GM12892 (cell line): ENCODE results near the gene CCDC57.

ENCODE experiments used
- DNase-seq: peaks from one replicate; pipeline ENCODE4 v3.0.0; 2011; ENCODE audit not compliant: insufficient read length
- FAIRE-seq: peaks from 2 replicates; lab custom pipeline; 2011; peaks lifted over from hg19 to GRCh38; lab: Jason Lieb, UNC
- POLR2A ChIP-seq: IDR thresholded peaks from 2 replicates; pipeline ENCODE4 v1.6.1; 2011; ENCODE audit warnings: low read depth, low read length, control low read depth
- POLR2AphosphoS5 ChIP-seq: IDR thresholded peaks from 2 replicates; pipeline ENCODE4 v1.6.1; 2011; ENCODE audit warnings: low read depth, low read length, control low read depth
- TAF1 ChIP-seq: IDR thresholded peaks from 2 replicates; pipeline ENCODE4 v1.6.1; 2011; ENCODE audit warnings: low read depth, mild to moderate bottlenecking, control low read depth, low read length, borderline replicate concordance

Gene CCDC57

DNA sequence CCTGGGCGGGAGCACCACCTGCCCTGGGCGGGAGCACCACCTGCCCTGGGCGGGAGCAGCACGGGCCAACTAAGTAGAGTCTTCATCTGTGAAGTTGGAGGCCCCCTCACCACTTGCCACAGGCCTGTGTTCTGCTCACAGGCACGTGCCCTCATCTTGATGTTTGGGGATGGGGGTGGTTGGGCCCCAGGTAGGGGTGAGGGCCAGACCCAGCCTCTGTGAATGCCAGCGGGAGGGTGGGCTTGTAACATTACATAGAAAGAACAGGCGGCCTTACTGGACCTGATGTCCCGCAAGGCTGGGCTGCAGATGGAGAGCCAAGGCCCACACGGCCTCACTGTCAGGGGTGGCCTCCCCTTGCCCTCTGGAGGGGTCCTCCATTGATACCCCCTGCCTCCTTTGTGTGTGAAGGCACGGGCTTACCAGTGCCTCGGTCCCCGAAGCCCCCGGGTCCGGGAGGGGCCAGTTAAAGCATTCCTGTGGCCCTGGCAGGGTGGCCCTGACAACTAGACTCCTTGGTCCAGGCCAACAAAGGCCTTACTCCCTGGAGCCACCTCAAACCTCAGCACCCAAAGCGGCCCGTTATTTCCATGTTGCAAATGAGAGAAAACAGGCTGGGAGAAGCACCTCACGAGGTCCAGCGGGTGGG, 15.1 kb upstream of the CCDC57 start:
- DNase-seq (no peak), FAIRE-seq (no peak)
- TF ChIP-seq POLR2AphosphoS5 (no peak), TAF1 (no peak), POLR2A (no peak)

DNA sequence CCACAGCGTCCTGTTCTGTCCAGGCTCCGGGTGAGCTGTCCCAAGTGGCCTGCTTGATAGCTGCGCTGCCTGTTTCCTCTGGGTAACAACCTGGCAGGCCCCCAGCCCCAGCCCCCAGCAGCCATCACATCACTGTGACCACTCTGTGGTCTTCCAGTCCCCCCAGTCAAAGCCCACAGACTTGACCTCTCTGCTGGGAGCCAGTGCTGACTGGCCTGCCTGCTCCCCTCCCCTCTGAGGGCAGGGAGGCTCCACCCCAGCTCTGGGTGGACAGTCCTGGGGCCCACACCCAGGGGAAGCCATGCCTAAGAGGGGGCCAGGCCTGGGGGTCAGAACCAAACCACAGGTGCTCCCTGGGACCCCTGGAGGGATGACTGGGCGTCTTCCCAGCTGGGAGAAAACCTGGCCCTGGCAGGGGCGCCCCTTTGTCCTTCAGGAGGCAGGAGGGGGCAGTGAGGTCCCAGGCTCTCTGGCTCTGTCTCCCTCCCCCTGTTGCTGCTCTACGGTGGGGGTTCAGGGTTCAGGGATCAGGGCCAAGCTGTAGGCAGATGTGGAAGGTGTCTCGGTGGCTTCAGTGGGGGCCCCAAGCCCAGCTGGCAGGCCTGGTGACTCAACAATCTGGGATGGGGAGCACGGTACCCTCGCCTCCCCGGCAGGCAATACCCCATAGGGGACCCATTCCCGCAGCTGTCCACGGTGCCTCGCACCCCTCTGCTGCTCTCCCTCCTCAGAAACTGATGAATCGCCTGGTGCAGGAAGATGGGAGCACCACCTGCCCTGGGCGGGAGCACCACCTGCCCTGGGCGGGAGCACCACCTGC, 14.4 kb upstream of the CCDC57 start:
- TF ChIP-seq TAF1 (no peak), POLR2AphosphoS5 (no peak), POLR2A (no peak)
- no peak for FAIRE-seq
- DNase-seq = no peak

DNA sequence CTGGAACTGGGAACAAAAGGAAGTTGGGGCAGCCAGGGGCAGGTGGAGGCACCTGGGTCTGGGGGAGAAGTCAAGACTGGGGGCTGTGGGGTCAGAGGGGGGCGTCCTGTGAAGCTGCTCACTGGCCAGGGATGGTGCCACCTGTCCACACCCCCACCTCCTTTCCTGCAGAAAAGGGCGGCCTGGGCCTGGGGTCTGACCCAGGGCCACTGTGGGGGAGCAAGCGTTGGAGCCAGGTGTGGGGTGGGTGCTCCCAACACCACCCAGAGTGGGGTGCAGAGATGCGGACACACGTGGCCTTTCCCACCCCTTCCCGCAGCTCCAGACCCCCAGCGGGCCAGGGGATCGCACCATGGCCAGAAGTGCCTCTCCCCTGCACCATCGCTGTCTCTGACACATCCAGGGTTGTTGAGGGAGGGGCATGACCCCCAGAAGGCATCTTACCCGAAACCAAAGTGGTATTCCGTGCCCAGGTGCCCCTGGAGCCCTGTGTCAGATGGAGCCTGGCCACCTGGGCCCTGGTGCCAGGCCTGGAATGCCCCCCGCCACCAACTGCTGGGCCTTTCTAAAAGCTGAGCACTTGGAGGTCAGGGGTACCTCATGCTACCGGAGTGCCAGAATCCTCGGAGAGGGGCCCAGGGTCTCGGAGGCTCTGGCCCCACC, 13.6 kb upstream of the CCDC57 start:
- DNase-seq = no peak
- TF ChIP-seq POLR2A = no peak
- no peak for TF ChIP-seq TAF1
- no peak for TF ChIP-seq POLR2AphosphoS5
- FAIRE-seq = no peak

DNA sequence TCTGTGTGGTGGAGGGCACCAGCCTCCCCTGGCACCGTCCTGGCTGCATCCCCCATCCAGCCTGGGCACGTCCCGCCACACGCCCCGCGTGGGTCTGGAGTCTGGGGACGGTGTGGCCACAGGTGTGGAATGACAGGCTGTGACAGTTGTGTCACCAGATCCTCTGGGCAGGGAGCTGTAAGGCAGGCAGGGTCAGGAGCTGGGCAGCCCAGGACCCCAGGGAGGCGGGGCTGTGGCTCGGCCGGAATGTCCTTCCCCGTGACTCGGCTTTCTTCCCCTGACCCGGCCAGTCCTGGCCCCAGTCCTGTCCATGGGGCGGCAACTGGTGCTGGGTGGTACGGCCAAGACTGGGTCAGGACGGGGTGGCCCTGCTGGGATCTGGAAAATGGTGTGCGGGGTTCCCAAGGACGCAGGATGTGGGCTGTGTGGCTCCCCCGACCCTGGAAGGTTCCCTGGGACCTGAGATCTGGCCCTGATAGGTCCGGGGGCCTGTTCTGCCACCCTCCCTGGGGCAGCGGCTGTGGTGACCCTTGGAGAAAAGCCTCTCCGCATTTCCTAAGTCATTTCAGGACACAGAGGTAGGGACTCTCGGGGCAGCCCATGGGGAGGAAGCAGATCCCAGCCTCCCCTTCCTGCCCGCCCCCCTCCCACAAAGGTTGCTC, 12.9 kb upstream of the CCDC57 start:
- no peak for FAIRE-seq
- TF ChIP-seq POLR2A (no peak), POLR2AphosphoS5 (no peak), TAF1 (no peak)
- DNase-seq = no peak

- no peak for DNase-seq
- no peak for TF ChIP-seq POLR2A
- no peak for TF ChIP-seq POLR2AphosphoS5
- no peak for FAIRE-seq
Measured at GRCh38 chr17:82224666-82225065, 12.0 kb upstream of the CCDC57 start.

GRCh38 chr17:82223517-82223916, 10.9 kb upstream of the CCDC57 start:
- no peak for FAIRE-seq
- no peak for DNase-seq
- no peak for TF ChIP-seq POLR2AphosphoS5
- no peak for TF ChIP-seq POLR2A
- no peak for TF ChIP-seq TAF1

- TF ChIP-seq TAF1 = no peak
- FAIRE-seq (no peak), DNase-seq (no peak)
Measured at GRCh38 chr17:82222816-82223215, 10.2 kb upstream of the CCDC57 start.

DNA sequence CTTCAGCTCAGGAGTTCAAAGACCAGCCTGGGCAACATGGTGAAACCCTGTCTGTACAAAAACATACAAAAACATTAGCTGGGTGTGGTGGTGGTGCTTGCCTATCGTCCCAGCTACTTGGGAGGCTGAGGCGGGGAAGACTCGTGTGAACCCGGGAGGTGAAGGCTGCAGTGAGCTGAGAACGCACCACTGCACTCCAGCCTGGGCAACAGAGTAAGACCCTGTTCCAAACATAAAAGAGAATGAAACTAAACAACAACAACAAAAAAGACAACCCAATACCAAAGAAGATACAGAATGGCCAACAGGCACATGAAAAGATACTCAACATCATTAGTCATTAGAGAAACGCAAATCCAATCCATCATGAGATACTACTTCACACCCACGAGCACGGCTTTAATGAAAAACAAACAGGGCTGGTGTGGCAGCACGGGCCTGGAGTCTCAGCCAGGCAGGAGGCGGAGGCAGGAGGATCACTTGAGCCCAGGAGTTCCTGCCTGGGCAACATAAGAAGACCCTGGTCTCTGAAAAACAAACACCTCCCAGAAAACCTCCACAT, 8.8 kb upstream of the CCDC57 start:
- FAIRE-seq = no peak
- DNase-seq = no peak
- TF ChIP-seq POLR2A = no peak
- TF ChIP-seq POLR2AphosphoS5 = no peak

- TF ChIP-seq POLR2A = no peak
- no peak for TF ChIP-seq TAF1
- no peak for TF ChIP-seq POLR2AphosphoS5
- FAIRE-seq (no peak), DNase-seq (no peak)
Measured at GRCh38 chr17:82219753-82220709, 7.4 kb upstream of the CCDC57 start.

DNA sequence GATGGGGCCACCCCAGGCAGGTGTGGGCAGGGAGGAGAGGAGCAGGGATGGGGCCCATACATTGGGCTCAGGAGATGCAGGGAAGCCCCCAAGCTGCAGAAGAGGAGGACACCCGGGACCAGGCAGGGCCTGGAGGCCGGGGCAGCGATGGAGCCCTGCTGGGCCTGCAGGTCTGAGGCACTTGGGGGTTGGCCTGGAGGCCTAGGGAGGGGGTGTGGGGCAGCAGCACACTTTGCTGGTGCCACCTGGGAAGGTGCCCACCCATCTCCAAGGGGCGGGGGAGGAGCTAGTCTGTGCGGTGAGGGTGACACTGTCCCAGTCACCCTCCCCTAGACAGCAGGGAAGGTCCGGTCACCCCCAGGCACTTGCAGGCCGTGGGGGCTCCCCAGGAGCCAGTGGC, 6.4 kb upstream of the CCDC57 start:
- FAIRE-seq (no peak), DNase-seq (no peak)
- no peak for TF ChIP-seq POLR2AphosphoS5
- TF ChIP-seq POLR2A = no peak
- TF ChIP-seq TAF1 = no peak
